PFSK-1 (cell line): ENCODE measurements around the gene UBE4B.

Source experiments
- FOXP2 ChIP-seq: optimal IDR thresholded peaks from 2 replicates; pipeline ENCODE3; 2011; ENCODE audit warnings: borderline replicate concordance, control low read depth, inconsistent platforms; ENCODE audit not compliant: insufficient read depth; ENCODE audit errors: extremely low read length, extremely low read depth
- POLR2AphosphoS5 ChIP-seq: IDR thresholded peaks from 2 replicates; pipeline ENCODE4 v1.6.1; 2012; ENCODE audit warnings: low read depth, mild to moderate bottlenecking, control low read depth, low read length, moderate library complexity
- SIN3A ChIP-seq: IDR thresholded peaks from 2 replicates; pipeline ENCODE4 v1.6.1; 2012; ENCODE audit warnings: mild to moderate bottlenecking, low read length, moderate library complexity, borderline replicate concordance; ENCODE audit not compliant: insufficient read depth
- TAF1 ChIP-seq: IDR thresholded peaks from 2 replicates; pipeline ENCODE4 v1.6.1; 2012; ENCODE audit warnings: low read length, control low read depth, borderline replicate concordance; ENCODE audit not compliant: insufficient read depth
- TF ChIP-seq, protein P1 (sequence below), 2 experiments: IDR thresholded peaks; 2 replicates each; pipeline versions ENCODE4 v1.6.1 to v1.8.0; 2011 to 2012; ENCODE audit warnings: low read depth in 2 of 2, low read length in 2 of 2, control low read depth in 1 of 2, inconsistent platforms in 1 of 2, mild to moderate bottlenecking in 1 of 2, moderate library complexity in 1 of 2; ENCODE audit not compliant: insufficient read depth in 1 of 2

The UBE4B gene

DNA sequence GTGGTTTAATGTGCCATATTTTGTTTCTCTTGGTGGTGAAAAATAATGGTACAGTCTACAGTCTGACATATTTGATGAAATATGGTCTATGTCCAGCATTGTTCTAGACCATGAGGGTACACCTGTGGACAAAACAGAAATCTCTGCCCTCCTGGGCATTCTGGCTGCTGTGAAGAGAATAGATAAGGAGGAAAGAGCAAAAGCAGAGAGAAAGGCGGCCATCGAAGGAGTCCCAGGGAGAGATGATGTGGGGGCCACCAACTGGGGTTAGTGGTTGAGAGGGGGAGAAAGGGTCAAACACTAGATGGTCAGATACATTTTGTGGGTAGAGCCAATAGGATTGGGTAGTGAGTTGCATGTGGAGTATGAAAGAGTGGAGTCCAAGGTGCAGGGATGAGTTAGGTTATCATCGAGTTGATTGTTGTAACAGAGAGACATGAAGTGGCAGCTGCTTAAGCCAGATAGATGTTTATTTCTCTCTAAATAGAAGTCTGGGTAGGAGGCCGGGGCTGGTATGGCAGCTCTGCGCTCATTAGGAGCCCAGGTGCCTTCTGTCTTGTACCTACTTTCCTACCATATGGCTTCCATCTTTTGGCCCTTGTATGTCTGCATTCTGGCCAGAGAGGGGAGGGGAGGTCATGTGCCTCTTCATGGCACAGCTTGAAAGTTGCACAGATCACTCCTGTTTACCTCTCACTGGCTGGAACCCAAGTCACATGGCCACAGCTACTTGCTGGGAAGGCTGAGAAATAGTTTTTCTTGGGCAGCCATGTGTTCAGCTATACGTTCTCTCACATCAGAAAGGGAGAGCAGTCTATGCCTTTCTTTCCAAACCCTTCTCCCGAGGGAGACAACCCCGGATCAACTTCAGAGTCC lies 13.0 kb downstream of the UBE4B start:
- TF ChIP-seq TAF1: no peak
- TF ChIP-seq, protein P1, sequence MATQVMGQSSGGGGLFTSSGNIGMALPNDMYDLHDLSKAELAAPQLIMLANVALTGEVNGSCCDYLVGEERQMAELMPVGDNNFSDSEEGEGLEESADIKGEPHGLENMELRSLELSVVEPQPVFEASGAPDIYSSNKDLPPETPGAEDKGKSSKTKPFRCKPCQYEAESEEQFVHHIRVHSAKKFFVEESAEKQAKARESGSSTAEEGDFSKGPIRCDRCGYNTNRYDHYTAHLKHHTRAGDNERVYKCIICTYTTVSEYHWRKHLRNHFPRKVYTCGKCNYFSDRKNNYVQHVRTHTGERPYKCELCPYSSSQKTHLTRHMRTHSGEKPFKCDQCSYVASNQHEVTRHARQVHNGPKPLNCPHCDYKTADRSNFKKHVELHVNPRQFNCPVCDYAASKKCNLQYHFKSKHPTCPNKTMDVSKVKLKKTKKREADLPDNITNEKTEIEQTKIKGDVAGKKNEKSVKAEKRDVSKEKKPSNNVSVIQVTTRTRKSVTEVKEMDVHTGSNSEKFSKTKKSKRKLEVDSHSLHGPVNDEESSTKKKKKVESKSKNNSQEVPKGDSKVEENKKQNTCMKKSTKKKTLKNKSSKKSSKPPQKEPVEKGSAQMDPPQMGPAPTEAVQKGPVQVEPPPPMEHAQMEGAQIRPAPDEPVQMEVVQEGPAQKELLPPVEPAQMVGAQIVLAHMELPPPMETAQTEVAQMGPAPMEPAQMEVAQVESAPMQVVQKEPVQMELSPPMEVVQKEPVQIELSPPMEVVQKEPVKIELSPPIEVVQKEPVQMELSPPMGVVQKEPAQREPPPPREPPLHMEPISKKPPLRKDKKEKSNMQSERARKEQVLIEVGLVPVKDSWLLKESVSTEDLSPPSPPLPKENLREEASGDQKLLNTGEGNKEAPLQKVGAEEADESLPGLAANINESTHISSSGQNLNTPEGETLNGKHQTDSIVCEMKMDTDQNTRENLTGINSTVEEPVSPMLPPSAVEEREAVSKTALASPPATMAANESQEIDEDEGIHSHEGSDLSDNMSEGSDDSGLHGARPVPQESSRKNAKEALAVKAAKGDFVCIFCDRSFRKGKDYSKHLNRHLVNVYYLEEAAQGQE (IDR thresholded peaks at IDR 0.05; ENCODE audit: insufficient read depth in 1 of 2, low read depth in 2 of 2, low read length in 2 of 2): no peak
- TF ChIP-seq FOXP2: no peak
- TF ChIP-seq POLR2AphosphoS5: no peak
- no peak for TF ChIP-seq SIN3A

DNA sequence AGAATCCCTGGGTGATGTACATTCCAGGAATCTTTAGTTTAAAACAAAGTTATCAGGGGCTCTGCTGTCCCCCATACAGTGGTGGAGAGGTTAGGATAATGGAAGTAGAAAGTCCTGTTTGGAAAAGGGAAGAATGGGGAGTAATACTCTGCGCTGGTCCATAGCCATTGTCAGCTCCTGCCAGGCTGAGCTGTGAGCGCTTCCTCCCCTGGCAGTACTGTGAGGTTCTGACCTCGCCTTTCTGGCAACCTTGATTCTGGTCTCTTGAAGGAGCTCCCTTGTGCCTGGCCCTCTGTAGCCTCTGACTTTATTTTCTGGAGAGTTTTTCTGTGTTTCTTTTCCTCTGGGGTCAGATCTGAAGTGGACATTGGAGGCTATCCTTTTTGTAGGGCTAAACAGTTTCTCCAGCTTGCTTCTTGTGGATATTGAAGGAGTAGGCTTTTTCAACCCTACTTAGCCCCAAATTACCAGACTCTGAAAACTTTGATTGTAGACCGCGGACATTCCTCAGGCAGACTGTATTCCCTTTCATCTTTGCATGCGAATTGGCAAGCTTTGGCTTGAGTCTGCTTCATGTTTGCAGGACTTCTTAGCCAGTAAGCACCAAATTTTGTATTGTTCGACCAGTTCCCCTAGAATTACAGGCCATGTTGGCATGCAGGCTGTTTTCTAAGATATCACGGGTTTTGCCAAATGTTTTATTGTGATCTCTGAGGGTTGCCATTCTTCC lies 13.8 kb downstream of the UBE4B start:
- no peak for TF ChIP-seq FOXP2
- no peak for TF ChIP-seq POLR2AphosphoS5
- no peak for TF ChIP-seq TAF1
- TF ChIP-seq, protein P1 (IDR thresholded peaks at IDR 0.05; ENCODE audit: insufficient read depth in 1 of 2, low read depth in 2 of 2, low read length in 2 of 2): no peak
- TF ChIP-seq SIN3A: no peak

DNA sequence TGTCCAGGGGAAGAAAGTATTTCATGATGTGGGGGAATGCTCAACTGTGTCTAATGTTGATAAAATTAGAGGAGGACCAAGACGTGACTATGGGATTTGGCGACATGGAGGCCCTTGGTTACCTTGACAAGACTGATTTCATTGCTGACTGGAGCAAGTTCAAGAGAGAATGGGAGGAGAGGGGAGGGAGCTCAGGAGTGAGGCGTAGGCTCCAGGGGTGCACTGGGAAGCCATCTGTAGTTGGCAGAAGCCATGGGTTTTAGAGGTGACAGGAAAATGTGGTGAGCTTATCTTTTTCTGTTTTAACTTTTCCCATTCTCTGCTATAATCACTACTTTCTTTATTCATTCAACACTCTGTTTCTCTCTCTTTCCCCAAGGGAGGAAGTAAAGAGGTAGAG lies 15.8 kb downstream of the UBE4B start:
- TF ChIP-seq FOXP2 (no peak), POLR2AphosphoS5 (no peak), SIN3A (no peak), TAF1 (no peak)
- TF ChIP-seq, protein P1 (IDR thresholded peaks at IDR 0.05; ENCODE audit: insufficient read depth in 1 of 2, low read depth in 2 of 2, low read length in 2 of 2): no peak

DNA sequence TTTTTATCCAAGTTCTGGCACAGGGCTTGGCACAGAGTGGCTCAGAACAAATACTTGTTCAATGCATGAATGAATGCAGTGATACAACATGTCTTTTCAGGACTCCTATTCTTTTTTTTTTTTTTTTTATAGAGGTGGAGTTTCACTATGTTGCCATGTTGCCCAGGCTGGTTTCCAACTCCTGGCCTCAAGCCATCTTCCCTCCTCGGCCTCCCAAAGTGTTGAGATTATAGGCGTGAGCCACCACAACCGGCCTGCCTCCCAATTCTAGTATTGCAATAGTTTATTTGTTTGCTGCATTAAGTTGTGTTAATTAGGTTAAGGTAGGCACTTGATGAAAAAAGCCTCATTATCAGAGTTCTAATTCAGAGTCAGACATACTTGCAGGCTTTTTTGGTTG lies 17.9 kb downstream of the UBE4B start:
- TF ChIP-seq, protein P1 (IDR thresholded peaks at IDR 0.05; ENCODE audit: insufficient read depth in 1 of 2, low read depth in 2 of 2, low read length in 2 of 2): no peak
- no peak for TF ChIP-seq FOXP2
- TF ChIP-seq POLR2AphosphoS5: no peak
- TF ChIP-seq TAF1: no peak
- no peak for TF ChIP-seq SIN3A
